A549 (cell line): ENCODE results near the gene CPT1B.

ENCODE experiments used
- NFE2L2 ChIP-seq: fragments of 150-350 bp; conservative IDR thresholded peaks from 2 replicates; pipeline ENCODE4 v1.6.1; 2014; ENCODE audit warnings: low read length
- NR3C1 ChIP-seq: fragments of >200 bp; sonication (Bioruptor Twin); formaldehyde crosslinking; IDR thresholded peaks from 3 replicates; pipeline ENCODE4 v1.6.1; 2017

GRCh38 chr22:50613291-50613981, 35.2 kb upstream of the CPT1B start:
- no peak for TF ChIP-seq NFE2L2
- no peak for TF ChIP-seq NR3C1
